H9 (cell line): ENCODE data around the gene FBXL16. TPM values are rescaled to one million over a fixed set of nuclear protein-coding genes. Genes with fewer than 3 reads are reported as not detected.

ENCODE experiments used
- DNase-seq: peaks from one replicate; pipeline ENCODE4 v3.0.0-alpha.2; 2017
- H2AFZ ChIP-seq: one replicate; pipeline ENCODE4 v1.6.1; 2013; ENCODE audit warnings: mild to moderate bottlenecking, low read length, control low read depth, moderate library complexity
- H2AK5ac ChIP-seq: 2 replicates; pipeline ENCODE4 v1.6.1; 2013; ENCODE audit warnings: low read length, control low read depth, mixed read lengths; ENCODE audit not compliant: insufficient read length
- H2BK120ac ChIP-seq: one replicate; pipeline ENCODE4 v1.6.1; 2013; ENCODE audit warnings: low read depth, mild to moderate bottlenecking, low read length, control low read depth, inconsistent platforms; ENCODE audit not compliant: poor library complexity, severe bottlenecking
- H2BK12ac ChIP-seq: 2 replicates; pipeline ENCODE4 v1.6.1; 2013; ENCODE audit warnings: low read length, control low read depth, mixed read lengths, low read depth; ENCODE audit not compliant: insufficient read length
- H2BK15ac ChIP-seq: 2 replicates; pipeline ENCODE4 v1.6.1; 2013; ENCODE audit warnings: low read depth, low read length, control low read depth
- H2BK20ac ChIP-seq: one replicate; pipeline ENCODE4 v1.6.1; 2013; ENCODE audit warnings: low read depth, mild to moderate bottlenecking, low read length, control low read depth, inconsistent platforms; ENCODE audit not compliant: poor library complexity, severe bottlenecking
- H2BK5ac ChIP-seq: 2 replicates; pipeline ENCODE4 v1.6.1; 2013; ENCODE audit warnings: low read length, control low read depth, mixed read lengths; ENCODE audit not compliant: insufficient read length
- H3K14ac ChIP-seq: 2 replicates; pipeline ENCODE4 v1.6.1; 2013; ENCODE audit warnings: low read length, control low read depth; ENCODE audit not compliant: insufficient read depth
- H3K18ac ChIP-seq: 2 replicates; pipeline ENCODE4 v1.6.1; 2013; ENCODE audit warnings: low read depth, mild to moderate bottlenecking, mixed read lengths, low read length, control low read depth; ENCODE audit not compliant: insufficient read length
- H3K23ac ChIP-seq: 2 replicates; pipeline ENCODE4 v1.6.1; 2013; ENCODE audit warnings: low read length, control low read depth, mixed read lengths, low read depth; ENCODE audit not compliant: insufficient read length
- H3K23me2 ChIP-seq: 2 replicates; pipeline ENCODE4 v1.6.1; 2013; ENCODE audit warnings: low read depth, mild to moderate bottlenecking, mixed read lengths, low read length, control low read depth; ENCODE audit not compliant: insufficient read length, poor library complexity, severe bottlenecking
- H3K27ac ChIP-seq: 2 replicates; pipeline ENCODE4 v1.5.1; 2013; ENCODE audit warnings: low read length, control low read depth, mixed read lengths, low read depth; ENCODE audit not compliant: insufficient read length
- H3K27me3 ChIP-seq: 2 replicates; pipeline ENCODE4 v1.6.1; 2013; ENCODE audit warnings: low read length, control low read depth, inconsistent platforms; ENCODE audit not compliant: insufficient read depth
- H3K4ac ChIP-seq: 2 replicates; pipeline ENCODE4 v1.6.1; 2013; ENCODE audit warnings: low read depth, mild to moderate bottlenecking, control low read depth, inconsistent platforms, low read length, moderate library complexity
- H3K4me1 ChIP-seq: 2 replicates; pipeline ENCODE4 v1.6.1; 2013; ENCODE audit warnings: low read length, control low read depth, inconsistent platforms; ENCODE audit not compliant: insufficient read depth
- H3K4me2 ChIP-seq: 2 replicates; pipeline ENCODE4 v1.6.1; 2013; ENCODE audit warnings: low read length, control low read depth, mixed read lengths; ENCODE audit not compliant: insufficient read length, insufficient read depth
- H3K56ac ChIP-seq: 2 replicates; pipeline ENCODE4 v1.6.1; 2013; ENCODE audit warnings: low read depth, mild to moderate bottlenecking, mixed read lengths, low read length, control low read depth; ENCODE audit not compliant: insufficient read length
- H3K79me1 ChIP-seq: 2 replicates; pipeline ENCODE4 v1.6.1; 2013; ENCODE audit warnings: low read depth, mild to moderate bottlenecking, moderate library complexity, low read length, control low read depth, inconsistent platforms; ENCODE audit not compliant: insufficient read depth, poor library complexity, severe bottlenecking
- H3K79me2 ChIP-seq: 2 replicates; pipeline ENCODE4 v1.6.1; 2013; ENCODE audit warnings: low read length, control low read depth, inconsistent platforms; ENCODE audit not compliant: insufficient read depth
- H3K9ac ChIP-seq: 2 replicates; pipeline ENCODE4 v1.6.1; 2013; ENCODE audit warnings: low read length, control low read depth, mixed read lengths; ENCODE audit not compliant: insufficient read length; ENCODE audit errors: extremely low read depth
- H3K9me3 ChIP-seq: one replicate; pipeline ENCODE4 v1.6.1; 2013; ENCODE audit warnings: low read depth, low read length, inconsistent platforms; ENCODE audit not compliant: control insufficient read depth
- H3T11ph ChIP-seq: one replicate; pipeline ENCODE4 v1.6.1; 2013; ENCODE audit warnings: mild to moderate bottlenecking, low read length, control low read depth, inconsistent platforms
- H4K20me1 ChIP-seq: one replicate; pipeline ENCODE4 v1.6.1; 2013; ENCODE audit not compliant: control insufficient read depth, insufficient read length, insufficient read depth
- H4K5ac ChIP-seq: 2 replicates; pipeline ENCODE4 v1.6.1; 2013; ENCODE audit warnings: low read depth, mild to moderate bottlenecking, mixed read lengths, low read length, control low read depth; ENCODE audit not compliant: insufficient read length
- H4K8ac ChIP-seq: replicated peaks from 2 replicates; pipeline ENCODE4 v1.6.1; 2013; ENCODE audit warnings: low read length, control low read depth, mixed read lengths, low read depth; ENCODE audit not compliant: insufficient read length
- H4K91ac ChIP-seq: 2 replicates; pipeline ENCODE4 v1.6.1; 2013; ENCODE audit warnings: low read depth, mild to moderate bottlenecking, moderate library complexity, mixed read lengths, low read length, control low read depth; ENCODE audit not compliant: insufficient read length
- H3K27ac Mint-ChIP-seq, 3 experiments: 2 replicates in 2 of 3; 3 replicates in 1 of 3; pipeline ENCODE4 v1.8.0; 2020 to 2021; ENCODE audit warnings: mixed read lengths in 3 of 3, mild to moderate bottlenecking in 1 of 3, moderate library complexity in 1 of 3
- H3K27me3 Mint-ChIP-seq: 2 replicates; pipeline ENCODE4 v1.8.0; 2021; ENCODE audit warnings: low read depth, mild to moderate bottlenecking, moderate library complexity, mixed read lengths
- H3K36me3 Mint-ChIP-seq, 3 experiments: 2 replicates in 2 of 3; 3 replicates in 1 of 3; pipeline ENCODE4 v1.8.0; 2020 to 2021; ENCODE audit warnings: low read depth in 3 of 3, mixed read lengths in 3 of 3; ENCODE audit not compliant: insufficient read depth in 1 of 3
- H3K4me1 Mint-ChIP-seq, 2 experiments: 2 replicates each; pipeline ENCODE4 v1.8.0; 2020; ENCODE audit warnings: mixed read lengths in 2 of 2
- H3K4me3 Mint-ChIP-seq, 2 experiments: 2 replicates in 1 of 2; 3 replicates in 1 of 2; pipeline ENCODE4 v1.8.0; 2020 to 2021; ENCODE audit warnings: mild to moderate bottlenecking in 2 of 2, mixed read lengths in 2 of 2, moderate library complexity in 1 of 2
- H3K9me3 Mint-ChIP-seq, 2 experiments: 2 replicates in 1 of 2; 3 replicates in 1 of 2; pipeline ENCODE4 v1.8.0; 2020; ENCODE audit warnings: mild to moderate bottlenecking in 2 of 2, mixed read lengths in 2 of 2, moderate library complexity in 1 of 2
- WGBS: extraction: QIAGEN DNeasy Blood & Tissue Kit; methylation state at CpG from one replicate; pipeline ENCODE4 v1.1.7; 2013; ENCODE audit warnings: missing lambda C conversion rate, low lambda C conversion rate, mixed read lengths; ENCODE audit not compliant: insufficient read length; ENCODE audit errors: extremely low coverage; 5-methylcytosine and 5-hydroxymethylcytosine counted together
- total RNA-seq: library from RNA; stranded (reverse); gene quantifications from 2 replicates; pipeline ENCODE4 v1.2.1, GENCODE V29; 2021
- TF ChIP-seq, protein P1 (sequence below): fragments of 200-600 bp; sonication (generic); conservative IDR thresholded peaks from 3 replicates; pipeline ENCODE4 v1.8.0; 2021; ENCODE audit warnings: antibody characterized with exemption, mild to moderate bottlenecking

The FBXL16 gene
- total RNA-seq, 1 experiment from 2014 or later = 9.6 TPM

DNA sequence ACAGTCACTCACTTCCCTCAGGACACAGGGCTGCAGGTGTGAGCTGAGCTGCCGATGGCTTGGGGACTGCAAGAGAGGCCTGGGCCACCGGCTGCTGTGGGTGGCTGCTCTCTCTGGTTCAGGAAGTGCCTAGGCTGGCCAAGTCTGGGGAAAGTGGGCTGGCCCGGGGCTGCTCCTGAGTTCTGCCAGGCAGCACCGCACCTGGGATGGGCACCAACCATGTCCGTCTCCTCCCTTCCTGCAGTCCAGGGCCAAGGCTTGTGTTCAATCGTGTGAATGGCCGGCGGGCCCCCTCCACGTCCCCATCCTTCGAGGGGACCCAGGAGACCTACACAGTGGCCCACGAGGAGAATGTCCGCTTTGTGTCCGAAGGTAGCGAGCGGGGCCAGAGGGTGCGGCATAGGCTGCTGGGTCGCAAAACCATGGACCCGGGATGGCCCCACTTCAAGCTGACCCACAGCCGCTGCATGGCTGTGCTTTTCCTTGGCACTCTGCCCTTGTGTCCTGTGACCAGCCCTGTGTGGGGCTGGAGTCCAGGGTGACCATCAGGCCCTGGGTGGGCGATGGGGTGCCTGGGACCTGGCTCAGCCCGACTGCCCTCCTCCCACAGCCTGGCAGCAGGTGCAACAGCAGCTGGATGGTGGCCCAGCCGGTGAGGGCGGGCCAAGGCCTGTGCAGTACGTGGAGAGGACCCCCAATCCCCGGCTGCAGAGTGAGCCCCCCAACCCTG lies 58.3 kb downstream of the FBXL16 start:
- H3K9me3 Mint-ChIP-seq = no peaks in the 10 kb centered on the region
- Histone ChIP-seq H4K8ac (no peak overlapping the region), H3K27ac (no peak overlapping the region), H3K23ac (no peak overlapping the region), H2BK120ac (no peak overlapping the region), H3K23me2 (peaks cover 14% of the 10 kb centered on the region), H3T11ph (no peak overlapping the region), H3K27me3 (no peaks in the 10 kb centered on the region), H4K91ac (no peak overlapping the region), H3K18ac (no peak overlapping the region), H3K4me1 (no peaks in the 10 kb centered on the region; the same call in 1 of the 2 replicates), H2BK20ac (no peak overlapping the region), H2BK5ac (no peak overlapping the region), H3K14ac (no peak overlapping the region), H3K9ac (no peak overlapping the region), H3K4me2 (no peak overlapping the region), H4K20me1 (no peaks in the 10 kb centered on the region), H2AFZ (no peak overlapping the region), H3K9me3 (no peaks in the 10 kb centered on the region), H4K5ac (no peak overlapping the region), H2AK5ac (no peak overlapping the region), H3K79me1 (no peaks in the 10 kb centered on the region), H3K56ac (no peak overlapping the region), H2BK12ac (no peak overlapping the region), H2BK15ac (no peak overlapping the region), H3K79me2 (no peaks in the 10 kb centered on the region), H3K4ac (no peak overlapping the region)
- DNase-seq = no peak
- peak overlapping the region in 1 of 2 experiments; percentile 29; a peak in 1 of 5 replicates for H3K4me3 Mint-ChIP-seq
- no CpG with 5 or more reads among the region's 25 CpGs for WGBS
- peaks cover 2 to 15% (median 4%) of the 10 kb centered on the region in 3 experiments; a peak in 4 of 7 replicates for H3K36me3 Mint-ChIP-seq
- TF ChIP-seq, protein P1, sequence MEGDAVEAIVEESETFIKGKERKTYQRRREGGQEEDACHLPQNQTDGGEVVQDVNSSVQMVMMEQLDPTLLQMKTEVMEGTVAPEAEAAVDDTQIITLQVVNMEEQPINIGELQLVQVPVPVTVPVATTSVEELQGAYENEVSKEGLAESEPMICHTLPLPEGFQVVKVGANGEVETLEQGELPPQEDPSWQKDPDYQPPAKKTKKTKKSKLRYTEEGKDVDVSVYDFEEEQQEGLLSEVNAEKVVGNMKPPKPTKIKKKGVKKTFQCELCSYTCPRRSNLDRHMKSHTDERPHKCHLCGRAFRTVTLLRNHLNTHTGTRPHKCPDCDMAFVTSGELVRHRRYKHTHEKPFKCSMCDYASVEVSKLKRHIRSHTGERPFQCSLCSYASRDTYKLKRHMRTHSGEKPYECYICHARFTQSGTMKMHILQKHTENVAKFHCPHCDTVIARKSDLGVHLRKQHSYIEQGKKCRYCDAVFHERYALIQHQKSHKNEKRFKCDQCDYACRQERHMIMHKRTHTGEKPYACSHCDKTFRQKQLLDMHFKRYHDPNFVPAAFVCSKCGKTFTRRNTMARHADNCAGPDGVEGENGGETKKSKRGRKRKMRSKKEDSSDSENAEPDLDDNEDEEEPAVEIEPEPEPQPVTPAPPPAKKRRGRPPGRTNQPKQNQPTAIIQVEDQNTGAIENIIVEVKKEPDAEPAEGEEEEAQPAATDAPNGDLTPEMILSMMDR = no peak
- H3K27me3 Mint-ChIP-seq = no peaks in the 10 kb centered on the region; the same call in 1 of the 2 replicates
- no peak overlapping the region for H3K27ac Mint-ChIP-seq
- peaks cover 2 to 15% of the 10 kb centered on the region in 2 experiments for H3K4me1 Mint-ChIP-seq
